Upper lobe of left lung (tissue), 4 donors: ENCODE data around the gene PBX3.

Experiments
- CTCF ChIP-seq, 6 experiments: fragments of 450-650 bp in 4 of 6; fragments of 200-600 bp in 2 of 6; sonication (generic) in 2 of 6; IDR thresholded peaks; one replicate each; pipeline ENCODE4 v1.5.1; 2016 to 2019; ENCODE audit warnings: antibody characterized with exemption in 6 of 6
- EP300 ChIP-seq, 4 donors: sonication (generic); formaldehyde crosslinking; IDR thresholded peaks; one replicate each; pipeline ENCODE4 v1.5.1; 2017; ENCODE audit warnings: antibody characterized with exemption in 4 of 4, control low read depth in 2 of 4
- POLR2AphosphoS5 ChIP-seq, 2 donors: sonication (generic); formaldehyde crosslinking; IDR thresholded peaks; one replicate each; pipeline ENCODE4 v1.5.1; 2017; ENCODE audit warnings: antibody characterized with exemption in 2 of 2

- TF ChIP-seq CTCF (IDR thresholded peaks at IDR 0.05) = no peak
- no peak for TF ChIP-seq POLR2AphosphoS5 (IDR thresholded peaks at IDR 0.05)
- no peak for TF ChIP-seq EP300 (IDR thresholded peaks at IDR 0.05)
These were observed 42.0 kb downstream of the PBX3 start for GRCh38 chr9:125789196-125789595.
